HG02642 (cell line): ENCODE results near the gene TGFBR2.
A peak's percentile ranks its signal among the peaks of the same experiment; 100 is the strongest.

ENCODE experiments used
- ATAC-seq: cut with Tn5 transposase; IDR thresholded peaks from one replicate; pipeline ENCODE4 v1.9.1; 2021; ENCODE audit warnings: mild to moderate bottlenecking; ENCODE audit not compliant: unreplicated experiment, poor library complexity

TGFBR2 gene

GRCh38 chr3:30600572-30600971, 5.8 kb upstream of the TGFBR2 start:
- ATAC-seq, result no peak

DNA sequence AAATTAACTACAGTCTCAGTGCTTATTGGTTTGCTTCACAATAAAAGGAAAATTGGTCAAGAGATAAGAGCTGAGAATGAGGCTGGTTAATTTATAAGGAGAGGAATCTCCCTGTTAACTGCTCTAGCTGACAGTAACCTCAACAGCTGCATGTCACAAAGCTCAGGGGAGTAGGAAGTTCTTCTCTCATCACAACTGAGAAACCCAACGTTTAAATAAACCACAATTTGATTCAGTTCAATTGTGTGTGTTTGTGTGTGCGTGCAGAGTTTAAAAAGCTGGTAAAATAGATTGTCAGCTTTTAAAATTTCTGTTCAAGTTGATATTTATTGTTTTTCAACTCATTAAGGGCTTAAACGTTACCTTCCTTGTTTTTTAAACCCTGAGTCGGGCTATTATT, 3.5 kb upstream of the TGFBR2 start:
- no peak for ATAC-seq

DNA sequence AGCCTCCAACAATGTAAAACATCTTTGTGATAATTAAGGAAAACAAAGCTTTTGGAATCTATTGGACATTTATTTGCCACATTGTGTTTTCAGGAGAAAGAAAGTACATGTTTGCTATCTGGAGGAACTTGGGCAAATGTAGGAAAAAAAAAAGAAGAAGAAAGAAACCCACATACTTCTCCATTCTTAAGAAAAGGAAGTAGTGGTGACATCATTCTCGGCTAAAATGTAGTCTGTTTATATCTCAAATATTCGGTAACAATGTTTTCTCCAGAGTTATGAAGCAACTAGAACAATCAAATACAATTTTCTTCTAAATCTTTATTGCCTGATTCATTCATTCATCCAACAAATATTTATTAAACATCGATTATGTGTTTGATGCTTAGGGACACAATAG, 2.3 kb upstream of the TGFBR2 start:
- ATAC-seq, result no peak

GRCh38 chr3:30604558-30604957, 1.8 kb upstream of the TGFBR2 start:
- no peak for ATAC-seq

- no peak for ATAC-seq
Measured at GRCh38 chr3:30605005-30605404, 1.4 kb upstream of the TGFBR2 start.

- no peak for ATAC-seq
Measured at GRCh38 chr3:30605706-30606300, 598 bp upstream of the TGFBR2 start.

GRCh38 chr3:30607032-30607833, 832 bp downstream of the TGFBR2 start:
- ATAC-seq, result peak; percentile 55

DNA sequence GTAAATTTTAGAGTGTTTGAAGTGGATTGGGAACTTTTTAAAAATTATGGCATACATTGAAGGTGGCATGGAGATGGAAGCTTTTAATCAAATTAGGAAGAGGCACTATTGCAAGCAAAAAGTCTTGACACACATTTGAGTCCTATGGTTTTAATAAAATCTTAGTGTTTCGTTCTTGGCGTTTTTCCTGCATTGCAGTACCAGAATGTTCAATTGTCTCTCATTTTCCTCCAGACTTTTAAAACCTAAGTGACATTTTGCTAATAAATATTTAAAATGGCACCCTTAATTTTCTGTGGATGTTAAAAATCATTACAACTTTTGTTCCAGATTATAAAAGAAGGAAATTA, 2.2 kb downstream of the TGFBR2 start:
- no peak for ATAC-seq

GRCh38 chr3:30609930-30610701, 3.7 kb downstream of the TGFBR2 start:
- no peak for ATAC-seq

DNA sequence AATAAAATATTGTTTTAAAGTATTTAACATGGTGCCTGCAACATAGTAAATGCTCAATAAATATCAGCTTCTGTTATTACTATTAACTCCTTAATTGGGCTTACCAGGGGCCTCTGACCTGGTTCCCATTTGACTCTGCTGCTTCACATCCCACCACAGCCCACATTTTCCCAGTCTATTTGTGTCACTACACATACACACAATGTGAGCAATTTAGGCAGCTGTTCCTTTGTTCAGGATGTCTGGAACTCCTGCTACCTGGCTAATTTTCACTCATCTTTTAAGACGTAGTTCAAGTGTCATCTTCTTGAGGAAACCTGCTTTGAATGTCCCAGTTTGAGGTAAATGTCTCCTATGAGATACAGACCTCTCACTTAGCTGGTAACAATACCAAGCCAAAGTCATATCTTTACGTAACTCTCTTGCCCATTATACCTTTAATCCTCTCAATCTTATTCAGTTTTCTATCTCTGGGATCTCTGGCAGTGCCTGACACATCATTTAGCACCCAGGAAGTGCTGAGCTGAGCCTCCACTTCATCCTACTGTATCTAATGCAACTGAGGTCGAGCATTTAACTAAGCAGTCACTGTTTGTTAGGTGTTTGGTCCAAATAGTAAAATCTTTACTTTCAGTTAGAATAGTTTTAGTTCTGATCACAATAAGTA, 4.4 kb downstream of the TGFBR2 start:
- no peak for ATAC-seq

GRCh38 chr3:30611613-30612436, 5.4 kb downstream of the TGFBR2 start:
- ATAC-seq, result no peak

DNA sequence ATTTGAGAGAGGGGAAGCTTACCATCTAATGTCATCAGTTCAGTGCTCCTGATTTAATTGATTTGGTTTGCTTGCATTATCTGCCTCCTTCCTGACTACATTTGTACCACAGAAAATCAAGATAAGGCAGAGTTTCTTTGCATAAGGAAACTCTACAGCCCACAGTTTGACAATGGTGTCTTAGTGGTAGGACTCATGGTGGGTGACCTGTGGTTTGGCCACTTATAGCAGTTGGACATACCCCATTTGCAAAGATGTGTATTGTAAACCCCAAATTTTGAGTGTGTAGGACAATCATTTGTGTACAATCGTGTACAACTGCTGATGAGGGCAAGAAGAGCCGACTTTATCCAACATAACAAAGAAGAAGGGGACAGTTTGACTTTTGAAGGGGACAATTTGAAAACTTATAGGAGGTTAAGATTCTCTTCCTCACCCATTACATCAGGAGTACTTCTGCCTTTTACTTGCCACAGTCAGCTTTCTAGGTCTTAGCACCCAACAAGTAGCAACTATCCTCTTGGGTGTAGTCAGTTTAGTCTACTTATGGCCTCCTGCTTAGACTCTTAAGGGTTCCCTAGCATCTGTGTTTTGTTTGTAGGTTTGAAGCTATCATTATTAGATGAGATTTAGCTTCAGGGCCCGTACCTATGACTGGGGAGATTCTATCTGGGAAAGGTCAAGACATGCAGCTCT, 6.2 kb downstream of the TGFBR2 start:
- ATAC-seq, result no peak

- no peak for ATAC-seq
Measured at GRCh38 chr3:30613133-30613825, 6.9 kb downstream of the TGFBR2 start.

DNA sequence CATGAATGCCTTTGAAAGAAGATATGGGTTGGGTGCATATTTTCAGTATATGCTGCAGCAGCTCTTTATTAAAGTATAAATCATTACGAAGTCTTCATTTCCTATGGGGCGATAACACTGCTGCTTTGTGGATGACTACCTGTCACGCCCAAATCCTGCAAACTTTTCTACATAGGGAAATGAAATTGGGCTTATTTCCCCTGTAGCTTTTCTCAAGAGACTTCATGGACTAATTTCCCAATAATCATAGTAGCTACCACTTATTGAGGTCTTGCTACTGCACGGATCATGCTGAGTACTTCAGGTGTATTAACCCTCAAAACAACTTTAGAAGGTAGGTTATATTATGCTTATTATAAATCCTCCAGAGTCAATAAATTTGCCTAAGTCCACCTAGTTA, 8.0 kb downstream of the TGFBR2 start:
- ATAC-seq, result no peak

GRCh38 chr3:30614943-30615342, 8.5 kb downstream of the TGFBR2 start:
- ATAC-seq, result no peak

GRCh38 chr3:30615615-30616346, 9.4 kb downstream of the TGFBR2 start:
- no peak for ATAC-seq

GRCh38 chr3:30616347-30617027, 10.1 kb downstream of the TGFBR2 start:
- no peak for ATAC-seq

DNA sequence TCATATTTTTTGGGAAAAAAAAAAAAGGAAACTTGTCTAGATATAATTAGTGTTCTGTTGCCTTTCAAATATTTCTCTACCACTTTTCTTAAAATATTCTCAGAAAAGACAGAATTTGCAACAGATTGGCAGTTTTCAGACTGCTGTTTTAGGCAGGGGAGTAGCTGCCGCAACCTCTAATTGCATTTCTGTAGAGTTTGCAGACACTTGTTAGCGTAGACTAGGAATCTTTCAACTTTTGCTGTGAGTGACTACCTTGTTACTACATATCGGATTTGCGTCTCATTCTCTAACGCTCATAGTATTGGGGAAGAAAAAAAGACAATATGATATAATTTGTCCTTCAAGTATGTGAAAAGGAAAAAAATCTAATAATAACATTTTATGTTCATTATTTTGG, 10.7 kb downstream of the TGFBR2 start:
- ATAC-seq, result no peak
